Measurements from ENCODE around the gene LAD1. TPM values are rescaled to one million over a fixed set of nuclear protein-coding genes. Genes with fewer than 3 reads are reported as not detected.

The LAD1 gene
- total and polyA plus RNA-seq, 2 donors (not counting 1 experiment from before 2014, with no cell fraction given): not detected

- peaks cover 33% of the 10 kb centered on the region for H3K27me3 ChIP-seq (ENCODE audit: control insufficient read depth, insufficient read depth, low read length)
- H3K4me2 ChIP-seq (ENCODE audit: extremely low read depth, insufficient read depth, low read length): no peak overlapping the region
- H3K36me3 ChIP-seq (ENCODE audit: control insufficient read depth, insufficient read depth, low read length): no peaks in the 10 kb centered on the region
- no peak overlapping the region for H3K9ac ChIP-seq (ENCODE audit: insufficient read depth, low read length)
- no peak overlapping the region for H2AFZ ChIP-seq (ENCODE audit: low read length)
- no peak overlapping the region for H3K4me3 ChIP-seq (replicated peaks in 1 of 4; ENCODE audit: control extremely low read depth in 1 of 4, insufficient read depth in 1 of 4, low read depth in 3 of 4, low read length in 4 of 4)
- no peak for TF ChIP-seq CTCF (conservative IDR thresholded peaks at IDR 0.05 in 1 of 2, IDR thresholded peaks at IDR 0.05 in 1 of 2; ENCODE audit: low read depth in 1 of 2, low read length in 2 of 2)
- no peak for TF ChIP-seq EZH2 (IDR thresholded peaks at IDR 0.05; ENCODE audit: low read length, missing control alignments)
- DNase-seq (ENCODE audit: low read depth in 2 of 2): no peak
- no peaks in the 10 kb centered on the region for H3K79me2 ChIP-seq (ENCODE audit: control insufficient read depth, insufficient read depth, low read length)
- no peak overlapping the region for H3K27ac ChIP-seq (ENCODE audit: insufficient read depth, low read length)
- H3K4me1 ChIP-seq (ENCODE audit: control insufficient read depth, extremely low read depth, insufficient read depth, low read length): no peaks in the 10 kb centered on the region
- H4K20me1 ChIP-seq (ENCODE audit: control insufficient read depth, extremely low read depth, insufficient read depth, low read length): no peaks in the 10 kb centered on the region
- no peaks in the 10 kb centered on the region for H3K9me3 ChIP-seq (ENCODE audit: control insufficient read depth, insufficient read depth, low read depth, low read length)
Observed at GRCh38 chr1:201370500-201370899, 28.6 kb downstream of the LAD1 start.

- Histone ChIP-seq H3K79me2 (ENCODE audit: control insufficient read depth, insufficient read depth, low read length) (no peaks in the 10 kb centered on the region), H4K20me1 (ENCODE audit: control insufficient read depth, extremely low read depth, insufficient read depth, low read length) (no peaks in the 10 kb centered on the region), H3K4me1 (ENCODE audit: control insufficient read depth, extremely low read depth, insufficient read depth, low read length) (no peaks in the 10 kb centered on the region), H2AFZ (ENCODE audit: low read length) (no peak overlapping the region), H3K9me3 (ENCODE audit: control insufficient read depth, insufficient read depth, low read depth, low read length) (no peaks in the 10 kb centered on the region), H3K27ac (ENCODE audit: insufficient read depth, low read length) (no peak overlapping the region), H3K4me2 (ENCODE audit: extremely low read depth, insufficient read depth, low read length) (no peak overlapping the region), H3K4me3 (replicated peaks in 1 of 4; ENCODE audit: control extremely low read depth in 1 of 4, insufficient read depth in 1 of 4, low read depth in 3 of 4, low read length in 4 of 4) (no peak overlapping the region), H3K9ac (ENCODE audit: insufficient read depth, low read length) (no peak overlapping the region), H3K36me3 (ENCODE audit: control insufficient read depth, insufficient read depth, low read length) (no peaks in the 10 kb centered on the region), H3K27me3 (ENCODE audit: control insufficient read depth, insufficient read depth, low read length) (peaks cover 32% of the 10 kb centered on the region)
- DNase-seq (ENCODE audit: low read depth in 2 of 2): no peak
- no peak for TF ChIP-seq EZH2 (IDR thresholded peaks at IDR 0.05; ENCODE audit: low read length, missing control alignments)
- TF ChIP-seq CTCF (conservative IDR thresholded peaks at IDR 0.05 in 1 of 2, IDR thresholded peaks at IDR 0.05 in 1 of 2; ENCODE audit: low read depth in 1 of 2, low read length in 2 of 2): no peak
Observed at GRCh38 chr1:201369209-201369608, 29.9 kb downstream of the LAD1 start.

- no peak overlapping the region for H3K4me3 ChIP-seq (replicated peaks in 1 of 4; ENCODE audit: control extremely low read depth in 1 of 4, insufficient read depth in 1 of 4, low read depth in 3 of 4, low read length in 4 of 4)
- DNase-seq (ENCODE audit: low read depth in 2 of 2): no peak
- no peak for TF ChIP-seq CTCF (conservative IDR thresholded peaks at IDR 0.05 in 1 of 2, IDR thresholded peaks at IDR 0.05 in 1 of 2; ENCODE audit: low read depth in 1 of 2, low read length in 2 of 2)
- no peak for TF ChIP-seq EZH2 (IDR thresholded peaks at IDR 0.05; ENCODE audit: low read length, missing control alignments)
- no peaks in the 10 kb centered on the region for H3K4me1 ChIP-seq (ENCODE audit: control insufficient read depth, extremely low read depth, insufficient read depth, low read length)
- peaks cover 14% of the 10 kb centered on the region for H3K27me3 ChIP-seq (ENCODE audit: control insufficient read depth, insufficient read depth, low read length)
- H3K36me3 ChIP-seq (ENCODE audit: control insufficient read depth, insufficient read depth, low read length): no peaks in the 10 kb centered on the region
- H3K4me2 ChIP-seq (ENCODE audit: extremely low read depth, insufficient read depth, low read length): no peak overlapping the region
- H3K9ac ChIP-seq (ENCODE audit: insufficient read depth, low read length): no peak overlapping the region
- no peaks in the 10 kb centered on the region for H3K9me3 ChIP-seq (ENCODE audit: control insufficient read depth, insufficient read depth, low read depth, low read length)
- H3K79me2 ChIP-seq (ENCODE audit: control insufficient read depth, insufficient read depth, low read length): no peaks in the 10 kb centered on the region
- H4K20me1 ChIP-seq (ENCODE audit: control insufficient read depth, extremely low read depth, insufficient read depth, low read length): no peaks in the 10 kb centered on the region
- H2AFZ ChIP-seq (ENCODE audit: low read length): no peak overlapping the region
- no peak overlapping the region for H3K27ac ChIP-seq (ENCODE audit: insufficient read depth, low read length)
Observed at GRCh38 chr1:201366696-201367095, 32.4 kb downstream of the LAD1 start.

All from fibroblast of lung (primary cell).